Measurements from ENCODE around the gene CPSF4L.
A peak's percentile ranks its signal among the peaks of the same experiment; 100 is the strongest.

CPSF4L gene

GRCh38 chr17:73203788-73204479, 57.7 kb downstream of the CPSF4L start:
- Mint-ChIP-seq H3K4me3 (no peak overlapping the region), H3K27me3 (ENCODE audit: low read depth, poor library complexity) (peaks cover under 1% of the 10 kb centered on the region), H3K36me3 (ENCODE audit: low read depth) (peaks cover 82% of the 10 kb centered on the region), H3K4me1 (peaks cover 32% of the 10 kb centered on the region), H3K27ac (peak overlapping the region; percentile 81), H3K9me3 (no peaks in the 10 kb centered on the region)
- no peak for TF ChIP-seq CTCF (IDR thresholded peaks at IDR 0.05)
- DNase-seq = no peak

DNA sequence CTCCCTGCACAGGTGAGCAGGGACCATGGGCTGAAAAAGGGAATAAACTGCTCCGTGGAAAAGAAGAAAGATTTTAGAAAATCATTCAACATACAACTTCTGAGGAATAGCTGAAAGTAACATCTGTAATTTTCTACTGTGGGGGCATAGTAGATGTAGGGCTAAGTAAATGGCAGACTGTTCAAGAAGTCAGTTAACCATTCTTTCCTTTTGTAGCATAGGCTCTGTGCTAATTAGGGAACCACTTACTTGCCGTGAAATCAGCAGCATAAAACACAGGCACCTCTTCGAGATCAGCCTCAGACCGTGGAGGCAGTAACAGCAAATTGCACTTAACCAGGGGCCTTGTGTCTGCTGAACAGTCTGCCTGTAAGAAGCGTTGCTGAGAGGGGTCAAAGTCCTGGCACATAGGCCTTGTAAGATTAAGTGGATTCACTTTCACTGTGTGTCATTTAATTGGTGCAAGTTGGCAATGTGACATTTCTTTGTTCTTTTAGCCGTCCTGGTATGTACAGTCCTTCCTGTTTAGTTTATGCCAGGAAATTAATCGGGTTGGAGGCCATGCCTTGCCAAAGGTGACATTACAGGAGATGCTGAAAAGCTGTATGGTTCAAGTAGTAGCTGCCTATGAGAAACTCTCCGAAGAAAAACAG, 58.4 kb downstream of the CPSF4L start:
- no peak for DNase-seq

DNA sequence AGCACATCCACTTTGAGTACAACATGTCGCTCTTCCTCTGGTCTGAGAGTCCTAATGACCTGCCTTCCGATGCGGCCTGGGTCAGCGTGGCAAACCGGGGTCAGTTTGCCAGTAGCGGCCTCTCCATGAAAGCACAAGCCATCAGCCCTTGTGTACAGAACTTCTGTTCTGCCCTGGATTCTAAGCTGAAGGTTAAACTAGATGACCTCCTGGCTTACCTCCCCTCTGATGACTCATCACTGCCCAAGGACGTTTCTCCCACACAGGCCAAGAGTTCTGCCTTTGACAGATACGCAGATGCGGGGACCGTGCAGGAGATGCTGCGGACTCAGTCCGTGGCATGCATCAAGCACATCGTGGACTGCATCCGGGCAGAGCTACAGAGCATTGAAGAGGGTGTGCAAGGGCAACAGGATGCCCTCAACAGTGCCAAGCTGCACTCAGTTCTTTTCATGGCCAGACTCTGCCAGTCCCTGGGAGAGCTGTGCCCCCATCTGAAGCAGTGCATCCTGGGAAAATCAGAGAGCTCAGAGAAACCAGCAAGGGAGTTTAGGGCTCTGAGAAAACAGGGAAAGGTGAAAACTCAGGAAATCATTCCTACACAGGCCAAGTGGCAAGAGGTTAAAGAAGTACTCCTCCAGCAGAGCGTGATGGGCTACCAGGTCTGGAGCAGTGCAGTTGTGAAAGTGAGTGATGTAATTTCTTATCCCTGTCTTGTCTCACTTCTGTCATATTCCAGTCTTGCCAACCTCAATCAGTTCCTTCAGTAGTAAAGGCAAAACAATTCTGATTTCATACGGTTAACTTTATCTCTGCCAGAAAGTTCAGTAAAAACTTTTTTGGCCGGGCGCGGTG, 60.2 kb downstream of the CPSF4L start:
- Mint-ChIP-seq H3K36me3 (ENCODE audit: low read depth) (peaks cover 83% of the 10 kb centered on the region), H3K27ac (peak overlapping the region; percentile 88), H3K4me1 (peaks cover 35% of the 10 kb centered on the region)

More for the DNA sequence above, 58.4 kb downstream of the CPSF4L start:
- H3K27ac Mint-ChIP-seq = peak overlapping the region; percentile 81
- peaks cover 32% of the 10 kb centered on the region for H3K4me1 Mint-ChIP-seq
- peaks cover 82% of the 10 kb centered on the region for H3K36me3 Mint-ChIP-seq (ENCODE audit: low read depth)
- no peaks in the 10 kb centered on the region for H3K9me3 Mint-ChIP-seq
- TF ChIP-seq CTCF (IDR thresholded peaks at IDR 0.05) = no peak
- H3K27me3 Mint-ChIP-seq (ENCODE audit: low read depth, poor library complexity) = peaks cover 3% of the 10 kb centered on the region
- no peak overlapping the region for H3K4me3 Mint-ChIP-seq

DNA sequence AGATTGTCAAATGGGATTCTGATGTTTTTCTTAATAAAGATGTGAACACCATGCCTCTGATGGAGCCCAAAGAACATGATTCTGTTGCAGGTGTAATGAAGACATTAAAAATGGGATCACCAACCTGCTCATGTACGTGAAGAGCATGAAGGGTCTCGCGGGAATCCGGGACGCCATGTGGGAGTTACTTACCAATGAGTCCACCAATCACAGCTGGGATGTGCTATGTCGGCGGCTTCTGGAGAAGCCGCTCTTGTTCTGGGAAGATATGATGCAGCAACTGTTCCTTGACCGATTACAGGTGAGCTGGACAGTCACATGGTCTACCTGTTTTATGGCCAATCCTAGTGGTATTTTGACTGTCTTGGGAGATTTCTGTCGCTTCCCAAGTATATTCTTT, 61.2 kb downstream of the CPSF4L start:
- no peaks in the 10 kb centered on the region for H3K9me3 Mint-ChIP-seq
- H3K4me3 Mint-ChIP-seq = no peak overlapping the region
- peaks cover 83% of the 10 kb centered on the region for H3K36me3 Mint-ChIP-seq (ENCODE audit: low read depth)
- peaks cover 5% of the 10 kb centered on the region for H3K27me3 Mint-ChIP-seq (ENCODE audit: low read depth, poor library complexity)
- no peak overlapping the region for H3K27ac Mint-ChIP-seq
- no peak for TF ChIP-seq CTCF (IDR thresholded peaks at IDR 0.05)
- DNase-seq = no peak
- H3K4me1 Mint-ChIP-seq = peaks cover 34% of the 10 kb centered on the region

More for the DNA sequence above, 60.2 kb downstream of the CPSF4L start:
- no peak for DNase-seq
- Mint-ChIP-seq H3K4me3 (no peak overlapping the region), H3K9me3 (no peaks in the 10 kb centered on the region), H3K27me3 (ENCODE audit: low read depth, poor library complexity) (peaks cover 5% of the 10 kb centered on the region)
- no peak for TF ChIP-seq CTCF (IDR thresholded peaks at IDR 0.05)

GRCh38 chr17:73199751-73200317, 61.8 kb downstream of the CPSF4L start:
- H3K36me3 Mint-ChIP-seq (ENCODE audit: low read depth) = peaks cover 78% of the 10 kb centered on the region
- TF ChIP-seq CTCF (IDR thresholded peaks at IDR 0.05) = no peak
- DNase-seq = no peak
- peaks cover 5% of the 10 kb centered on the region for H3K27me3 Mint-ChIP-seq (ENCODE audit: low read depth, poor library complexity)
- H3K27ac Mint-ChIP-seq = no peak overlapping the region
- peaks cover 35% of the 10 kb centered on the region for H3K4me1 Mint-ChIP-seq
- H3K4me3 Mint-ChIP-seq = no peak overlapping the region
- no peaks in the 10 kb centered on the region for H3K9me3 Mint-ChIP-seq
